Trophoblast cell (in vitro differentiated cells and primary cell): Measurements from ENCODE around the gene OR2W1.
A peak's percentile ranks its signal among the peaks of the same experiment; 100 is the strongest.

ENCODE experiments used
- DNase-seq, 2 donors: peaks; one replicate each; pipeline ENCODE4 v3.0.0-alpha.2; 2016
- H2AFZ ChIP-seq: 2 replicates; pipeline ENCODE4 v1.6.1; 2013; ENCODE audit warnings: low read length, moderate library complexity, mild to moderate bottlenecking; ENCODE audit not compliant: insufficient read depth, poor library complexity
- H2AK5ac ChIP-seq: 2 replicates; pipeline ENCODE4 v1.6.1; 2013; ENCODE audit warnings: mild to moderate bottlenecking, low read length
- H2BK120ac ChIP-seq: 2 replicates; pipeline ENCODE4 v1.6.1; 2013; ENCODE audit warnings: low read length, mild to moderate bottlenecking, moderate library complexity; ENCODE audit not compliant: insufficient read depth, poor library complexity
- H2BK12ac ChIP-seq: 2 replicates; pipeline ENCODE4 v1.6.1; 2013; ENCODE audit warnings: mild to moderate bottlenecking, low read length, moderate library complexity
- H2BK5ac ChIP-seq: 2 replicates; pipeline ENCODE4 v1.6.1; 2013; ENCODE audit warnings: low read length, low read depth, moderate library complexity, mild to moderate bottlenecking; ENCODE audit not compliant: poor library complexity
- H3K14ac ChIP-seq: 2 replicates; pipeline ENCODE4 v1.6.1; 2013; ENCODE audit warnings: mild to moderate bottlenecking, low read length
- H3K18ac ChIP-seq: 2 replicates; pipeline ENCODE4 v1.6.1; 2013; ENCODE audit warnings: mild to moderate bottlenecking, low read length
- H3K23ac ChIP-seq: 2 replicates; pipeline ENCODE4 v1.6.1; 2013; ENCODE audit warnings: low read length
- H3K27ac ChIP-seq: 2 replicates; pipeline ENCODE4 v1.5.1; 2013; ENCODE audit warnings: low read depth, mild to moderate bottlenecking, inconsistent platforms, low read length, moderate library complexity
- H3K27me3 ChIP-seq: 2 replicates; pipeline ENCODE4 v1.6.1; 2013; ENCODE audit warnings: inconsistent platforms, mild to moderate bottlenecking, low read length, moderate library complexity; ENCODE audit not compliant: insufficient read depth
- H3K36me3 ChIP-seq, 2 experiments: 1 replicate in 1 of 2; 2 replicates in 1 of 2; pipeline ENCODE4 v1.6.1; 2013; ENCODE audit warnings: low read length in 2 of 2, mild to moderate bottlenecking in 2 of 2, moderate library complexity in 1 of 2; ENCODE audit not compliant: insufficient read depth in 2 of 2, control insufficient read depth in 1 of 2
- H3K4ac ChIP-seq: 2 replicates; pipeline ENCODE4 v1.6.1; 2013; ENCODE audit warnings: low read depth, mild to moderate bottlenecking, low read length, moderate library complexity
- H3K4me1 ChIP-seq, 2 experiments: 1 replicate in 1 of 2; 2 replicates in 1 of 2; pipeline ENCODE4 v1.6.1; 2013; ENCODE audit warnings: low read length in 2 of 2, mild to moderate bottlenecking in 2 of 2, moderate library complexity in 1 of 2; ENCODE audit not compliant: insufficient read depth in 2 of 2, control insufficient read depth in 1 of 2
- H3K4me2 ChIP-seq: 2 replicates; pipeline ENCODE4 v1.6.1; 2013; ENCODE audit warnings: inconsistent platforms, mild to moderate bottlenecking, low read length, moderate library complexity
- H3K4me3 ChIP-seq: 2 replicates; pipeline ENCODE4 v1.5.1; 2013; ENCODE audit warnings: mild to moderate bottlenecking, low read depth, low read length, inconsistent platforms
- H3K79me1 ChIP-seq: one replicate; pipeline ENCODE4 v1.6.1; 2013; ENCODE audit warnings: low read length
- H3K79me2 ChIP-seq: 2 replicates; pipeline ENCODE4 v1.6.1; 2013; ENCODE audit warnings: low read length, mild to moderate bottlenecking; ENCODE audit not compliant: control insufficient read depth, insufficient read depth, poor library complexity
- H3K9ac ChIP-seq: 2 replicates; pipeline ENCODE4 v1.6.1; 2013; ENCODE audit warnings: mild to moderate bottlenecking, low read length
- H3K9me3 ChIP-seq: 2 replicates; pipeline ENCODE4 v1.6.1; 2013; ENCODE audit warnings: low read depth, mild to moderate bottlenecking, control low read depth, inconsistent platforms, low read length; ENCODE audit not compliant: insufficient read depth
- H4K12ac ChIP-seq: 2 replicates; pipeline ENCODE4 v1.6.1; 2013; ENCODE audit warnings: low read depth, mild to moderate bottlenecking, low read length, moderate library complexity
- H4K8ac ChIP-seq: 2 replicates; pipeline ENCODE4 v1.6.1; 2013; ENCODE audit warnings: low read depth, mild to moderate bottlenecking, low read length, moderate library complexity
- H4K91ac ChIP-seq: one replicate; pipeline ENCODE4 v1.6.1; 2013; ENCODE audit warnings: low read depth, mild to moderate bottlenecking, low read length, moderate library complexity
- WGBS: extraction: QIAGEN DNeasy Blood & Tissue Kit; methylation state at CpG from one replicate; pipeline ENCODE4 v1.1.7; 2013; ENCODE audit warnings: missing lambda C conversion rate; ENCODE audit not compliant: insufficient read length, insufficient coverage; ENCODE audit errors: extremely low coverage; 5-methylcytosine and 5-hydroxymethylcytosine counted together

OR2W1 gene

GRCh38 chr6:29011276-29011734, 33.7 kb downstream of the OR2W1 start:
- H2AFZ ChIP-seq = no peak overlapping the region
- peaks cover 6% of the 10 kb centered on the region for H3K9me3 ChIP-seq
- H2BK120ac ChIP-seq = no peak overlapping the region
- no peak overlapping the region for H3K18ac ChIP-seq
- H3K79me1 ChIP-seq = no peaks in the 10 kb centered on the region
- H3K14ac ChIP-seq = no peak overlapping the region
- peak overlapping the region; percentile 60 for H3K4me3 ChIP-seq
- no peaks in the 10 kb centered on the region for H3K79me2 ChIP-seq
- H3K27ac ChIP-seq = no peak overlapping the region
- H2AK5ac ChIP-seq = no peak overlapping the region
- H3K4ac ChIP-seq = no peak overlapping the region
- no peak overlapping the region for H3K9ac ChIP-seq
- WGBS = no CpG with 5 or more reads among the region's 30 CpGs
- no peaks in the 10 kb centered on the region for H3K4me1 ChIP-seq
- H3K27me3 ChIP-seq = peaks cover 6% of the 10 kb centered on the region
- no peak overlapping the region for H4K8ac ChIP-seq
- H2BK5ac ChIP-seq = no peak overlapping the region
- no peak overlapping the region for H4K91ac ChIP-seq
- H3K36me3 ChIP-seq = no peaks in the 10 kb centered on the region
- H3K4me2 ChIP-seq = peak overlapping the region; percentile 68
- no peak overlapping the region for H3K23ac ChIP-seq
- no peak overlapping the region for H2BK12ac ChIP-seq
- peak; percentile 34 to 56 for DNase-seq
- H4K12ac ChIP-seq = no peak overlapping the region

GRCh38 chr6:29009358-29009757, 35.6 kb downstream of the OR2W1 start:
- Histone ChIP-seq H4K12ac (no peak overlapping the region), H3K18ac (no peak overlapping the region), H2BK5ac (no peak overlapping the region), H3K9ac (no peak overlapping the region), H3K79me1 (peaks cover 2% of the 10 kb centered on the region), H3K4me2 (no peak overlapping the region), H3K23ac (no peak overlapping the region), H3K4me3 (no peak overlapping the region), H3K9me3 (no peaks in the 10 kb centered on the region), H2AK5ac (no peak overlapping the region), H3K36me3 (no peaks in the 10 kb centered on the region), H2BK120ac (no peak overlapping the region), H4K91ac (no peak overlapping the region), H2BK12ac (no peak overlapping the region), H2AFZ (no peak overlapping the region), H4K8ac (no peak overlapping the region), H3K4me1 (no peaks in the 10 kb centered on the region), H3K14ac (no peak overlapping the region), H3K27me3 (peaks cover 6% of the 10 kb centered on the region), H3K4ac (no peak overlapping the region), H3K79me2 (no peaks in the 10 kb centered on the region), H3K27ac (no peak overlapping the region)
- DNase-seq = no peak
- WGBS = no CpG with 5 or more reads among the region's 1 CpG

GRCh38 chr6:29008089-29008488, 36.9 kb downstream of the OR2W1 start:
- H3K4me3 ChIP-seq = no peak overlapping the region
- no peak for DNase-seq
- no peaks in the 10 kb centered on the region for H3K9me3 ChIP-seq
- WGBS = no CpG with 5 or more reads among the region's 2 CpGs
- no peak overlapping the region for H3K27ac ChIP-seq
- H4K12ac ChIP-seq = no peak overlapping the region
- no peak overlapping the region for H4K91ac ChIP-seq
- no peak overlapping the region for H3K9ac ChIP-seq
- no peak overlapping the region for H3K4ac ChIP-seq
- H3K4me1 ChIP-seq = no peaks in the 10 kb centered on the region
- no peak overlapping the region for H2AK5ac ChIP-seq
- no peaks in the 10 kb centered on the region for H3K79me2 ChIP-seq
- no peak overlapping the region for H4K8ac ChIP-seq
- H3K79me1 ChIP-seq = peaks cover 2% of the 10 kb centered on the region
- no peak overlapping the region for H3K4me2 ChIP-seq
- no peak overlapping the region for H2AFZ ChIP-seq
- H3K27me3 ChIP-seq = peaks cover 6% of the 10 kb centered on the region
- H3K23ac ChIP-seq = no peak overlapping the region
- H2BK120ac ChIP-seq = no peak overlapping the region
- H2BK5ac ChIP-seq = no peak overlapping the region
- no peaks in the 10 kb centered on the region for H3K36me3 ChIP-seq
- H3K18ac ChIP-seq = no peak overlapping the region
- H2BK12ac ChIP-seq = no peak overlapping the region
- H3K14ac ChIP-seq = no peak overlapping the region

- Histone ChIP-seq H2BK120ac (no peak within 1 kb of the TSS), H3K4me2 (peak within 1 kb of the TSS; percentile 73), H3K23ac (no peak within 1 kb of the TSS), H3K14ac (no peak within 1 kb of the TSS), H3K4me3 (peak within 1 kb of the TSS; percentile 71), H4K91ac (peak within 1 kb of the TSS; percentile 85), H2BK12ac (no peak within 1 kb of the TSS), H3K9me3 (no peaks in the 10 kb centered on the region), H3K4ac (no peak within 1 kb of the TSS), H2AFZ (peak within 1 kb of the TSS; percentile 59), H3K27me3 (no peaks in the 10 kb centered on the region), H2BK5ac (no peak within 1 kb of the TSS), H3K9ac (no peak within 1 kb of the TSS), H3K79me1 (peaks cover 2% of the 10 kb centered on the region), H4K8ac (peak within 1 kb of the TSS; percentile 96), H2AK5ac (no peak within 1 kb of the TSS), H3K18ac (no peak within 1 kb of the TSS), H3K4me1 (no peaks in the 10 kb centered on the region), H4K12ac (peak within 1 kb of the TSS; percentile 51), H3K79me2 (no peaks in the 10 kb centered on the region), H3K27ac (no peak within 1 kb of the TSS), H3K36me3 (no peaks in the 10 kb centered on the region)
- WGBS = no CpG with 5 or more reads among the region's 29 CpGs
- DNase-seq = peak; percentile 10 to 64
These were observed 39.6 kb downstream of the OR2W1 start, which contains the start of gene ZNF311 for GRCh38 chr6:29005183-29005885. ZNF311 (minus strand) TSS chr6:29005315; CDS start chr6:29003954, 1,361 bp downstream.
